Fibroblast of villous mesenchyme (primary cell): ENCODE results near the gene SLC1A2. TPM values are rescaled to one million over a fixed set of nuclear protein-coding genes. Genes with fewer than 3 reads are reported as not detected.

Source experiments
- DNase-seq: peaks from one replicate; pipeline ENCODE4 v3.0.0-alpha.2; 2010; ENCODE audit warnings: low read depth
- H3K4me3 ChIP-seq: 2 replicates; pipeline ENCODE4 v1.5.1; 2011; ENCODE audit warnings: low read depth, mild to moderate bottlenecking, low read length
- total RNA-seq: library from RNA; depleted of rRNA; stranded (reverse); fragments of >200 nt; gene quantifications from 2 replicates; pipeline ENCODE4 v1.2.3, GENCODE V29; 2012
- TF ChIP-seq, protein P1 (sequence below): IDR thresholded peaks from 2 replicates; pipeline ENCODE4 v1.5.1; 2012; ENCODE audit warnings: low read depth, mild to moderate bottlenecking, low read length; ENCODE audit not compliant: insufficient read depth

Gene SLC1A2
- total RNA-seq, 1 donor, result 23.7 TPM

GRCh38 chr11:35402751-35403660 is 16.4 kb downstream of the SLC1A2 start:
- no peak overlapping the region for H3K4me3 ChIP-seq
- no peak for DNase-seq
- TF ChIP-seq, protein P1, sequence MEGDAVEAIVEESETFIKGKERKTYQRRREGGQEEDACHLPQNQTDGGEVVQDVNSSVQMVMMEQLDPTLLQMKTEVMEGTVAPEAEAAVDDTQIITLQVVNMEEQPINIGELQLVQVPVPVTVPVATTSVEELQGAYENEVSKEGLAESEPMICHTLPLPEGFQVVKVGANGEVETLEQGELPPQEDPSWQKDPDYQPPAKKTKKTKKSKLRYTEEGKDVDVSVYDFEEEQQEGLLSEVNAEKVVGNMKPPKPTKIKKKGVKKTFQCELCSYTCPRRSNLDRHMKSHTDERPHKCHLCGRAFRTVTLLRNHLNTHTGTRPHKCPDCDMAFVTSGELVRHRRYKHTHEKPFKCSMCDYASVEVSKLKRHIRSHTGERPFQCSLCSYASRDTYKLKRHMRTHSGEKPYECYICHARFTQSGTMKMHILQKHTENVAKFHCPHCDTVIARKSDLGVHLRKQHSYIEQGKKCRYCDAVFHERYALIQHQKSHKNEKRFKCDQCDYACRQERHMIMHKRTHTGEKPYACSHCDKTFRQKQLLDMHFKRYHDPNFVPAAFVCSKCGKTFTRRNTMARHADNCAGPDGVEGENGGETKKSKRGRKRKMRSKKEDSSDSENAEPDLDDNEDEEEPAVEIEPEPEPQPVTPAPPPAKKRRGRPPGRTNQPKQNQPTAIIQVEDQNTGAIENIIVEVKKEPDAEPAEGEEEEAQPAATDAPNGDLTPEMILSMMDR, result no peak

DNA sequence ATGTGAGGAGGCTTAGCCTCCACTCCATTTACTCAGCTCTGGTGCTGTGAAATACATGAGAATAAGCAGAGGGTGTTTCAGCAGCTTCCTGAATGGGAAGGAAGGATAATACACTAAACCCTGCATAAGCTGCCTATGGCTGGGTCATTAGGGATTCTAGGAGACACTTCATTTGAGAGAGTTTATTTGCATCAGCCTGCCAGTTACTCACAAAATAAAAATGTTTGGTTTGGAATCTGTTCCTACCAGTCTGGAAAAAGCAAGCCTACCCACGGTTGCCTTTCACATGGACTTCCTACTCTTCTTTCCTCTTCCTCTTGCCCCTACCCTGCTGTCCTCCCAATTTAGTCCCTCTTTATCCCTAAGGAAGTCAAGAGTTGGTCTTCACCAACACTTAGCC is 20.5 kb downstream of the SLC1A2 start:
- TF ChIP-seq, protein P1, result no peak
- H3K4me3 ChIP-seq, result no peak overlapping the region
- no peak for DNase-seq

- no peak for DNase-seq
- no peak overlapping the region for H3K4me3 ChIP-seq
- TF ChIP-seq, protein P1, result no peak
Measured at GRCh38 chr11:35394941-35395340, 24.4 kb downstream of the SLC1A2 start.

DNA sequence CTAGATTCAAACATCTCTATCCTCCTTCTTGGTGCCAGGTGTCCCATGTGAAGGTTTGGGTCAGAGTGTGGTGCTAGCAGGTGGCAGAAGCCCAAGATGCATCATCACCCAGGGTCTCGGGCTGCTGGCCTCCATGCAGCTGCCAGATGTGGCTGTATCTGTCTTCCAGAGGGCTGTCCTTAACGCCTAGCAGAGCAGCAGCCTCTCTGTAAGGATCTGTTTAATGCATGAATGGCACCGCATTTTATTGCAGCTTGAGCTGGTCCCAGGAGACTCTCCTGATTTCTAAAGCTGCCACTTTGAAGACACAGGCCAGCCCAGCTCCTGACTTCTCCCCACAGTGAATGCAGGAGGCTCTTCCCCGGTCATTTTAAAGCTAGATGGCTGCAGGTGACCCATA is 26.3 kb downstream of the SLC1A2 start:
- no peak overlapping the region for H3K4me3 ChIP-seq

DNA sequence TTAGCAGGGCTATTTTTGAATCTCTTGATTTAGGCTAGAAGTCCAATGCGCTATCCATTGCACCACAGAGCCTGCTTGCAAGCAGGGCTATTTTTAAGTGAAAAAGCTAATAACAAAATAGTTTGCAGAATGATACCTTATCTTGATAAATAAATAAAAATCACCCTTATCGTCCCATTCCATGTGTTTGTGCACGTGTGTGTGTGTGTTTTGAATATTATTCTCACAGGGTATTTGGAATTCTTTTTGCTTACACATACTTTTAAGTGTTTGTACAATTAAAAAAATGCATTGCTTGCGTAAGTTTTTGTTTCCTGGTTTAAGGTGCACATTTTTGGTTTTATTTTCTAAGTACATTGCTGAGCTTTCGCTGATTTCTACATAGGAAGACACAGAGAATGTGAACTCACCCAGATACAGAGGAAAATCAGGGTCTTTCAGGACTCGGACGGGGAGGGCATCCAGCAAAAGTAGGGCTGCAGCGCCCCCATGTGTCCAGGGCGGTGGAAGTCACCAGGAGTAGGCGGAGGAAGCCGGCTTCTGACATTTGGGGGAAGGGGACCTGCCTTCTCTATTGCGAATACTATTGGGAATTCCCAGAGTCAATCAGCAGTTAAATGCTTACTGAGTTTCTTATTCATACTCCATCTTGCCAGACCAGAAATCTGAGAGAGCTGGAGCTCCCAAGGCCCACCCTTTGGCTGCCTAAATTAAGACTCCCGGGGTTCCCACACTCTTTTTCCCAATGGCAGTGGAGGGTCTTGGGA is 27.3 kb downstream of the SLC1A2 start:
- H3K4me3 ChIP-seq, result no peak overlapping the region
- TF ChIP-seq, protein P1, result peak; percentile 86
- peak; percentile 87 for DNase-seq

More for the DNA sequence above, 26.3 kb downstream of the SLC1A2 start:
- peak; percentile 47 for DNase-seq
- TF ChIP-seq, protein P1, result no peak

GRCh38 chr11:35390737-35391682 is 28.3 kb downstream of the SLC1A2 start:
- TF ChIP-seq, protein P1, result no peak
- H3K4me3 ChIP-seq, result no peak overlapping the region
- DNase-seq, result peak; percentile 86
